K562 (cell line): ENCODE measurements around the gene EFNA1.
A peak's percentile ranks its signal among the peaks of the same experiment; 100 is the strongest.

Experiments
- HCFC1 ChIP-seq: IDR thresholded peaks from 2 replicates; pipeline ENCODE4 v1.6.1; 2012; ENCODE audit warnings: low read depth, low read length, improper control_type of control experiment
- HMGN3 ChIP-seq: IDR thresholded peaks from 2 replicates; pipeline ENCODE4 v1.6.1; 2011; ENCODE audit warnings: borderline replicate concordance, low read depth, mild to moderate bottlenecking, mixed read lengths, low read length; ENCODE audit not compliant: insufficient read length; ENCODE audit errors: extremely low read depth
- ILK ChIP-seq: fragments of 450-650 bp; IDR thresholded peaks from 2 replicates; pipeline ENCODE4 v1.6.1; 2016; ENCODE audit warnings: missing genetic modification characterization, low read depth, mild to moderate bottlenecking, missing compliant biosample characterization, moderate library complexity, borderline replicate concordance
- KDM1A ChIP-seq, 2 experiments: fragments of 450-650 bp; IDR thresholded peaks; 2 replicates each; pipeline ENCODE4 v1.6.1; 2016; ENCODE audit warnings: mild to moderate bottlenecking in 2 of 2
- SMARCA5 ChIP-seq: fragments of 450-650 bp; IDR thresholded peaks from 2 replicates; pipeline ENCODE4 v1.6.1; 2016
- SRF ChIP-seq, 2 experiments: fragments of 250-450, 450-650 bp in 1 of 2; sonication (Bioruptor Pico) in 1 of 2; sonication (generic) in 1 of 2; formaldehyde crosslinking; IDR thresholded peaks; 2 replicates each; pipeline versions ENCODE4 v1.5.0 to v1.5.1; 2020 to 2022; ENCODE audit warnings: mild to moderate bottlenecking in 1 of 2, missing genetic modification reagents in 1 of 2
- ZBTB49 ChIP-seq: sonication (generic); formaldehyde crosslinking; IDR thresholded peaks from 2 replicates; pipeline ENCODE4 v1.8.0; 2022; ENCODE audit warnings: missing genetic modification reagents, mild to moderate bottlenecking, borderline replicate concordance
- ZBTB5 ChIP-seq: fragments of 450-650 bp; IDR thresholded peaks from 2 replicates; pipeline ENCODE4 v1.6.1; 2017; ENCODE audit warnings: antibody characterized with exemption
- ZKSCAN1 ChIP-seq: fragments of 150-350 bp; IDR thresholded peaks from 2 replicates; pipeline ENCODE4 v1.6.1; 2016; ENCODE audit warnings: low read depth, low read length

- TF ChIP-seq SRF (CRISPR knock-in tag; IDR thresholded peaks at IDR 0.05) (no peak), ZBTB49 (CRISPR knock-in tag) (no peak), ILK (tag) (no peak), KDM1A (IDR thresholded peaks at IDR 0.05) (0 out of 4 replicates have a peak, but pooled peaks of 1 of the 2 experiments have one; percentile 15), HMGN3 (peak; percentile 11), ZKSCAN1 (no peak; the same call in 1 of the 2 replicates), HCFC1 (no peak), ZBTB5 (no peak), SMARCA5 (no peak)
Observed at GRCh38 chr1:155126556-155127104, 1.0 kb upstream of the EFNA1 start.
